ENCODE results near the gene FANCC.

Gene FANCC

DNA sequence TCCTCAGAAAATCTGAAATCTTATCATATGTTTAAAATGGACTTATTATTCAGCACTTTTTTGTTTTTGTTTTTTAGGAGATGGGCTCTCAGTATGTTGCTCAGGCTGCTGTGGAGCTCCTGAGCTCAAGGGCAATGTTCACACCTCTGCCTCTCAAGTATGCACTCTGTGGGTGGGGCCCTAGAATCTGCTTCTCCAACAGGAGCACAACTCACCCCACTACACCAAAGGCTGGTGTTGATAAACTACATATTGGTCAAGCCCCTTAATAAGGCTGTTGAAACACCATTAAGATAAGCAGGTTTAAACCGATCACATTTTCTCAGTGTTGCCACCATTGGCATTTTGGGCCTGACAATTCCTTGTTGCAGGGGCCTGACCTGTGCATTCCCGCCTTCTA is 131.6 kb downstream of the FANCC start:
- DNase-seq, result no peak

DNA sequence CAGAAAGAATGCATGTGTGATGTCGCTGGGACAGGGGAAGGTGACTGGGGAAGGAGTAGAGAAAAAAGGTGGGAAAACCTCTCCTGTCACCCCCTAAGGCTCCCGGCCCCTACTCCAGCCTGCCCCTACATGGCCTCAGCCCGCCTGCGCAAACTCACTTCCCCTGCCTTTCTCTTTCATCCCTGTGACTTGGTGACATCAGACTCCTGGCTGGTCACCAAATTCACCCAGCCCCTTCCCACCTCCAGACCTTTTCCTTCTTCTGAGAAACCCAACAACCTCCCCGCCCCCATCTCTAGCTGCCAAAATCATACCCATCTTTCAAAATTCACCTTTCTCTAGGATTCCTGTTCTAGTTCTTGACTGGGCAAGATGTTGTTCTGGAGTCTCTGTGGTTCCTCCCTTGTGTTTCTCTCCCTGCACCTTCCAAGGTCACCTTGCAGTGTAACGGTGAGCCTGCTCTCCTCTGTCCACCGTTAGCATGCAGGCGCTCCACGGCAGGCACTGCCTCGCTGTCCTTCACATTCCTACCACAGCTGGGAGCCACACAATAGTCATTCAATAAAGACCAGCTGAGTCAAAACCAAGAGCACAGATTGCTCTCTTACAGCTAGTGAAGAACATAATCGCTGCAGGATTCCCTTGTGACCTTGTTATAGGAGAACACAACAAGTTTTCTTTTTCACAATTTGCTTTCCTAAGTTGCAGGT is 134.5 kb downstream of the FANCC start:
- DNase-seq, result no peak

DNA sequence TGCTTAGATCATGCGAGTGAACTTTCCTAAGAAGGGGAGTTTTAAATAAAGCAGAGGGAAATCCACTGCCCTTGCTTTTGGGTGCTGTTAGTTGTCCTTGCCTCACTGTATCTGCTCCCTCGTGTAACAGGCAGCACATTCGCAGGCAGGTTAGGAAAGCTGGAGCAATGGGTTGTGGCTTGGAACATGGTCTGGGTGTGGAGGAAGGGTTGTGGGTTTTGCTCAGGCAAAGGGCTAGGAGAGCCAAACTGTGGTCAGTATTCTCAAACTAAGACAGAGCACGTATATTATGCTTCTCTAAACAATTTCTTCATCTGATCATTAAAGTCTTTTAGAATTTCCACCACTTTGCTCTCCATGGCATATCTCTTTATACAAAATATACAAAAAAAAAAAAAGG is 135.7 kb downstream of the FANCC start:
- no peak for DNase-seq

DNA sequence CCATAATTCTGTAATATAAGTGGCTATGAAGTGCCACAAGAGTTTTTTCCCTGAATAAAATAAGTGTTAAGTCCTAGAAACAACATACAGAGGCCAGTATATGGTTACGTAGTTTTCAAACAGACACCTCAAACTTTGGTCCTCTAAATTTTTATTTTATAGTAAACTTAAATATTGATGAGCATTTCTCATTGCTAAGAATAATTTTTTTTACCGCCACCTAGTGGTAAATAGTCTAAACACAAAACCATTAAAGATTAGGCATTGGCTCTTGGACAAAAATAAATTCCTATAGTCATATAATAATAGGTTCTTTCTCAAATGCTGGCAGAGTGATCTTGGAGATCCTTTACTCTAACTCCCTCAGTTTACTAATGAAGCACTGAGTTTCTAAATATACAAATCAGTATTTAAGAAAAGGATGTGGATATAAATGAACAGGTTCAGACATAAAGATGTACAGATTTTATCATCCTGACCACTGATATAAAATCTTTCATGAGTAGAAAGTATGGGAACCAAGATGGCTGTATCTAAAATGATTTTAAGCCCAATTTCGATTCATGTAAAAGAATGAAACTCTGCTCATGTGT is 136.2 kb downstream of the FANCC start:
- DNase-seq, result no peak

DNA sequence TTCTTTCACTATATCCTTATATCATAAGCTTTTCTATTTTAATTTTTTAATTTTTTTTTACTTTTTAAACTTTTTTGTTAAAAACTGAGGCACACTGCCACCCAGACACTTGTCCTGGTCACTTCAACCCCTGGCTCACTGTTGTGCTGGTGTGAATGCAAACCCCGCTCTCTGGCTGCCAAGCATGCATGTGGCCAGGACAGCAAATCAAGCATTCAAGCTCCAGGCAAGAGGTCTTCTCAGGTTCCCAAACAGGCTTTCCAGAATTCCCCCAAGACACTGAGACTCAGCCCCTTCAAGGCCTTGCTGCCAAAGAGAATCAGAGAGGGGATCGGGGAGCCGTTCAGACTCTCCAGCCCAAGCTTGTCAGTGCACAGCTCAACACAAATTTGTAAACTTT is 139.9 kb downstream of the FANCC start:
- DNase-seq, result no peak

DNA sequence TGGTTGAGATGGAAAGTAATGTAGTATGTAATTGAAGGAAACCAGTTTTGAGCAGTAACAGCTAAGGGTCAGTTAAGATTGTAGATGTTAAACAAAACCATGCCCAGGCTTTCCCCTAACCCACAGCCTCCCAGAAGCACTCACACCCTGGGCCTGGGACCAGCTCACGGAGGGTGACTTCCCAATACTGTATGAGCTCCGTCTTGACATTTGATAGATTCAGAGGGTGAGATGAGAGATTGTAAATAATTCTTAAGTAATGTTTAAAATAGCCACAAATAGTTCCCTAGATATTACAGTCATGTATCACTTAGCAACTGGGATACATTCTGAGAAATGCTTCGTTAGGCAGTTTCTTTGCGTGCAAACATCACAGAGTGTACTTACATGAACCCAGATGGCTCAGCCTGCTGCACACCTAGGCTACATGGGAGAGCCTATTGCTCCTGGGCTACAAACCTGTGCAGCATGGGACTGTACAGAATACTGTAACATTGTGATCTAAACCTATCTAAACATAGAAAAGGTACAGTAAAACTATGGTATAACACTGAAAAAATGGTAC is 140.7 kb downstream of the FANCC start:
- DNase-seq, result no peak

DNA sequence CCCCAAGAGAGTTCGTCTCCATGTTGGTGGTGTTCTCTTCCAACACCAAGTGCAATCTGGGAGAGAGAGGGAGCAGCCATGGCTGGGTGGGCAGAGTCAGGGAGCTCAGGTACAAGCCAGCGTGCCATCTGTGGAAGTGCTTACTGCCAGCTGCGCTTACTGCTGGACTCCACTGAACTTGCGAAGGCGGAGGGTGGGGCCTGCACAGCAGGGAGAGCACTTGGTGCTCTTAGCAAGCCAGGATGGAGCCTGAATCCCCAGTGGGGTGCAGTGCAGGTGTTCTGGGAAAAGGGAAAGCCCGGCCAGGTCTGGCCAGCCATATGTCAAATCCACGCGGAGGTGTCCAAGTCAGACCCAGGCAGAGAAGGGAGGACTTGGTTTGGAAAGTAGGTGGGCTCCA is 142.0 kb downstream of the FANCC start:
- DNase-seq, result no peak

DNA sequence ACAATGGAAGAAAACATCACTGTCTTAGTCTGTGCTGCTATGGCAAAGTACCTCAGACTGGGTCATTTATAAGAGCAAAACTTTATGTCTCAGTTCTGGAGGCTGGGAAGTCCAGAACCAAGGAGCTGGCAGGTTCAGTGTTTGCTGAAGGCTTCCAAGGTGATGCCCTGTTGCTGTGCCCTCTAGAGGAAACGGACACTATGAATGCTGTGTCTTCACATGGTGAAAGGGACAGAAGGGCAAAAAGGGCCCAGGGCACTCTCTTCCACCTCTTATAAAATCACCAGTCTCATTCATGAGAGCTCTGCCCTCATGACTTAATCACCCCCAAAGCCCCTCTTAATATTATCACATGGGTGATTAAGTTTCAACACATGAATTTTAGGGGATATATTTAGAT is 143.5 kb downstream of the FANCC start:
- no peak for DNase-seq

DNA sequence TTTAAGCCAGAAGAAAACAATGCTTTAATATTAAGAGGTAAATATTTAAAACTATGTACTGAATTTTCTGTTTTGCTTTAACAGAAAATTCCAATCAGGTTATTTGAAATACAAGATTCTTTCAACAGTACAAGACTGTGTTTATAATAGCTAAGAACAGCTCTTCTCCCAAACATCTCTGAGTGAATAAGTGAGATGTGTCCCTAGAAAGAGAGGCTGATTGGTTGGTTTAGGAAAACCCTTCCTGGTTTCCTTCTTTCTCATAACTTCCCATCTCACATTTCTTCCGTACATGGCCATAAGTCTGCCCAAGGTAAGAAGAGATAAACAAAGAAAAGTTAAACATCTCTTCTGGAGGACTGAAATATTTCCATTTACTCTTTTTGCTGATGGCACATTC is 145.9 kb downstream of the FANCC start:
- DNase-seq, result no peak

DNA sequence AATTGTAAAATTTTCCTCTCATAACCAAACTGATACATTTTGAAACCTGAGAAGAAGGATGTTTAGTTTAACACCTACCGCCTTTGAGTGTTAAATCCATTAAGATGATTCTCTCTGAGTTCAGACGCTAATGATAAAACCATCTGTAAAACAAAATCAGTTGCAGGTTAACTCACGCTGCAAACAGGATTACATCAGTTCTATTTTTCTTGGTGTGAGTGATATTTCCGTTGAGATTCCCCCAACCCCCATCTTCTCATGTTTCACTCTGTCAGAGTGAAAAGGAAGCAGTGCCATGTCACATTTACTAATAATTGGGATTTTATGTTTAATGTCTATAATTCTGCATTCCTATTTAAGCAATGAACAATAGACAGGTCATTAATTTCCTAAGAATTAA is 146.5 kb downstream of the FANCC start:
- no peak for DNase-seq

DNA sequence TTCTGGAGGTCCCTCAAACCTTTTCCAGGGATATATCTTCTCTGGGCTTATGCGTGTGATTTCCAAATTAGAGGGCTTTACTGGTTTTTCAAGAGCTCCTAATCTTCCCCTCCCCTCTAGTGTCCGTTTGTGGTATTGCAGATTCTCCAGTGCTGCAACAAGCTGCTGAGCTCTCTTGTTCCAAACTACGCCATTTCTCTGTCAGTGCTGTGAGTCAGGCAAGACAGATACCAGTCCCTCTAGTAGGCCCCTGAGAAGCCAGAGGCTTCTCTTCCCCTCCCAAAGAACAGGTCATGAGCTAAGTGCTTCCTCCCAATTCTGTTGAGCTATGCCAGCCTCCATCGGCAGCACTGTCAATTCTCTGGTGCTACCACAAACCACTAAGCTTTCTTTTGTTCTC is 149.5 kb downstream of the FANCC start:
- DNase-seq, result no peak

DNA sequence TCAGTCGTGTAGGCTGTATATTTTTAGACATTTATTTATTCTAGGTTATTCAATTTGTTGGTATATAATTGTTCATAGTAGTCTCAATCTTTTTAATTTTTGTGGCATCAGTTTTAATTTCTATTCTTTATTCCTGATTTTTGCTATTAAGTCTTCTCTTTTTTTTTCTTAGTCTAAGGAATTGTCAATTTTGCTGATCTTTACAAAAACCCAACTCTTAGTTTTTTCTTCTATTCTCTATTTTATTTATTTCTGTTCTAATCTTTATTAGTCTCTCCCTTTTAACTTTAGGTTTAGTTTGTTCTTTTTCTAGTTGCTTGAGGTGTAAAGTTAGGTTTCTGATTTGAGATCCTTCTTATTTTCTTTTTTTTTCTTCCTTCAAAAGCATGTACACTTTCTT is 152.5 kb downstream of the FANCC start:
- no peak for DNase-seq

DNA sequence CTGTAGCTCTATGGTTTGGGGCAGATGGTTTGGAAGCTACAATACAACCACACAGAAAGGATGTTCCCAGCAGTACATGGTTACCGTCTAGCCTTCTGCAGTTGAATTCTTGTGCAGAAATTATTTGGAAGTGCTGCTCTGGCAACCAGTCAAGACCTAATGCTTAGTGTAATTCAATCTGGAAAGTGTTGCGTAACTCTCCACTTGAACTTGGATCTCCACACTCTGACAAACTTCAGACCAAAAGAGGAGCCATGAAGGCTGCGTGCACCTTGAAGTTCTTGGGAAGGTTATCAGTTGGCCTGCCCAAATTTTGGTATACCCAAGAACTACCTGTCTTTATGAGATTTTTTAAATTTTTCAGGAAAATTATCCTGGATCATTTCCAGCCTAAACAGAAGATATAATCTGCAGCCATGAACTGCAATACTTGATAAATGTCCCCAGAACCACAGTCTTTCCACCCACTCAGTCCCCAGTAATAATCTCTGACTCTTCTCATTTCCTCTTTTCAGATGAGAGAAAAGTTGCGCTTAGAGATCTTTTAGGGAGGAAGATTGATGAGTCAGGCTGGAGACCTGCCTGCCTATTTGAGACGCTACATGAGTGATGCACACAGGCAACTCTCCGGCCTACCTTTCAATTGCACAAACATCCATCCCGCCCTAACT is 159.9 kb downstream of the FANCC start:
- DNase-seq, result no peak

DNA sequence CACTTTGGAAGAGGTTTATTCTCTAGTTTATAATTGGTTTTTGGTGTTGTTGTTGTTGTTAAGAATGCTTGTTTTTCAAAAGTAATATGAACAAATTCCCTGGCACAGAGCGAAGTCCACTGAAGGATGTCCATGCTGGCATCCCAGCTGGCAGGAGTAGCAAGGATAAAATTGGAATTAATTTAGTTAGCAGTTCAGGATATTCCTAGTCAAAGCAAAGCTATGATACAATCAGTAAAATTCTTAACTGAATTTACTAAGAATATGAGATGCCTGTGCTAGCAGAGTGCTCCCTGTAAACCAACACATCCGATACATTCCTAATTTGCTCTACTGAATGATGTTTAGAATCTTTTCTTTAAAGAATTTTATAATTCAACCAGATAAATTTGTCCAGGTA is 161.4 kb downstream of the FANCC start:
- DNase-seq, result no peak

DNA sequence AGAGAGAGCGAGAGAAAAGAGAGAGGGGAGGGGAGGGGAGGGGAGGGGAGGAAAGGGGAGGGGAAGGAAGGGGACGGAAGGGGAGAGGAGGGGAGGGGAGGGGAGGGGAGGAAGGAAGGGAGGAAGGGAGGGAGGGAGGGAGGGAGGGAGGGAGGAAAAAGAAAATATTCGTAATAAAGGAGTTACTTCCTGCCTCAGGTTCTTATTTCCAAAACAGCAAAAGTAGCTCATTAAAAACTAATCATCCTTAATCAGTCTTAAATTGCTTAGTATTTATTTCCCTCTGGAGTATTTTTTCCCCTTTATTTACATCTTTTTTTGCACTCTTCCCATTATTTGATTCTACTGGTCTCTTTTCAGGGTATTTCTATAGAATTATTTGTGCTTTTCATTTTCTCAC is 162.3 kb downstream of the FANCC start:
- no peak for DNase-seq

DNA sequence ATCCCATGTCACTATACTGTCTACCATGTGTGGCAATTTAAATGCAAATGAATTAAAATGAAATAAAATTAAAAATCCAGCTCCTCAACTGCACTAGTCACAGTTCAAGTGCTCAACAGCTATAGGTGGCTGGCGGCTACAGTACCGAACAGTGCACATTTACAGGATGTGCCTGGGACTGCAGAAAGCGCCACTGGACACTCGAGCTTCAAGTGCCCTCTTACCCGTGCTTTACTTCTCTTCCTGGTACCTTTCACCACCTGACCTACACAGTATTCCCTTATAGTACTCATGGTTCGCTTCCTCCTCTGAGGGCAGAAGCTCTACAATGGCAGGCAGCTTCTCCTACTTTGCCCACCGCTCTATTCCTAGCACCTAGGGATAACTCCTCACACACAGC is 166.6 kb downstream of the FANCC start:
- DNase-seq, result no peak

DNA sequence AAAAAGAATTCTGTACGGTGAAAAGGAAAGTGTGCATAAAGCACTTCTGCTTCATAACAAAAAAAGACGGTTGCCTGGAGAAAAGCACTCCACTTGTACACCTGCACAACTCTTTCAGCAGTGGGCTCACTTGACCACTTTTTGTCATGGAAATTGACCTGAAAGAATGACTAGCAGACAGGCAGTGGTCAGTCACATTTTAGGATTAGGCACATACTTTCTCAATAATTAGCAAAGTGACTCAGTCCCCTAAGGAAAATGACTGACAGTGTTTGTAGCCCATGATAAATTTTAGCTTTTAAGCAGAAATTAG is 169.3 kb downstream of the FANCC start:
- DNase-seq, result no peak

DNA sequence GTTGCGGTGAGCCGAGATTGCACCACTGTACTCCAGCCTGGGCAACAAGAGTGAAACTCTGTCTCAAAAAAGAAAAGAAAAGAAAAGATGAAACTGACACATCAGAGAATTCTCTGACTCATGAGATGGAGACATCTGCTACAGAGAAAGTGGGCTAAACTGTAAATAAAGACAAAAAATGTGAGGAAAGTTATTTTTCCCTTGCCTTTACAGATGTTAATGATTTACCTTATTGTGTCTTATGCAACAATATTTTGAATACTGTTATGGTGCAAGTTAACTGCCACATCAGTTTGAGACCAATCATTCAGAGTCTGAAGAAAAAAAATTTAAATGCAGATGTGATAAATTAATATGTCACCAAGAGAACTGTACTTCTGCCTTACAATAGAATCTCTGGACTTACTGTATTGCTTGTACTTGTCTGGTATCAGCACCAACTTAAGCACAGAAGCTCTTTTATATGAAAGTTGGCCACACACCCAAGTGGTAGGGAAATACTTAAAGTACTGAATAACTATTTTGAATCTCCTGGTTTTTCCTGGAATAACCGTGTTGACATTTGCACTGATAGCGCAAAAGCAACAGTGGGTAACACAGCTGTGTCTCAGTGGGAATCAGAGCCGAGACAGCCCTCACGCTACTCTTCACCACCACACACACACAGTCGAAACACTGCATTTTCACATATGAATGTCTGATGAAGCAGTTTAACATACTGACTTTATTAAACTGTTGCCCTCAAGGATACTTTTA is 169.9 kb downstream of the FANCC start:
- no peak for DNase-seq

DNA sequence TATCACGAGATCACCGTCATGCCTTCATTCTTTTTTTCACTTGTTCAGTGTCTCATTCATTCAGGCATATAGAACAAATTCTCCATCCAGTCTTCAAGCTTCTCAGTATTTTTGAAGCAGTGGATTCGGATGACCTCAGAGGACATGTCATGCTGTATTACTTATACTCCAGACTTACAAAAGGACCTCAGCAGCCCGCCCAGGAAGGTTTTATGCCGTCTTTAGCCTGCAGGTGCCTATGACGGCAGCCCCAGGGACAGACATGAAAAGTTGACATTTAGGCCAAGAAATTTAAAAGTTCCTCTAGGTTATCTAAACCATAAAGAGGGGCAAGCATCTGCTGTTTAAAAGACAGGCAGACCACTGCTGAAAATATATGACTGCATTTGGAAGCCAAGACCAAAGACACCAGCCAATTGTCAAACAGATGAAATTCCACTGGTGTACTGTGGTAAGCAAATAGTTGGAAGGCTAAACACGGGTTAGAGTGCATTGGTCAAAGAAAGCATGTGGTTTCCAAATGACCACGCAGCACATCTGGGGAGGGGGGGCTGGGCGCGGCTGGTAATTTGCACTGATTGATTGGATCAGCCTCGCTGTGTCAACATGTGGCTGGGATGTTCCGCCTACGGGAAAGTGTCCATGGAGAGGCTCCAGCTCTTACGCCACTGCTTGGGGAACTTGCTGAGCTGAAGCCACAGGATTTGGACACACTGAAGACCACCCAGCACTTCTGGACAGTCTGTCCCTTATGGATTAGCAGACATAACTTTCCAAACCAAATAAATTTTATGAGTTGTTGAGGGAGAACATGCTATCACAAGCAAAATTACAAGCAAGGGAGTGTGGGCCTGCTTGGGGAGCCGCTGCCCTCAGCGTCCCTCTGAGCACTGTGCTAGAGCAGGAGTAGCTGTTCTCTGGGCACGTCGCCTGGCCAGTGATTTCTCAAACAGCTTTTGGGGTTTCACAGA is 173.6 kb downstream of the FANCC start:
- DNase-seq, result no peak

DNA sequence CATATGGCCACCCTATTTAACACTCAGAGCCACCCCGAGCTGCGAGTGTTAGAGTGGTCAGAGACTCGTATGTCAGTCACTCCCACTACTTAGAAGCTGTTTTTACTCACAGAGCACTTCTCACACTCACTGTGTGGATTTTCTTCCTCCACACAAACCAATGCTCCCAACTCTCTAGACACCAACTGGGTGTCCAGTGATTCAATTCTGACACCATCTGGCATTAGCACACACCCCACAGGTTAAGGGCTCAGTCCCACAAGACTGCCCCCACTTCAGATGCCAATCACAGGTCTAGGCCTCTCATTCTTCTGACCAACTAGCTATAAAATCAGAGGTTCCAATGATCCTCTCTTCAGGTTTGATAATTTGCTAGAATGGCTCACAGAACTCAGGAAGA is 174.8 kb downstream of the FANCC start:
- no peak for DNase-seq

DNA sequence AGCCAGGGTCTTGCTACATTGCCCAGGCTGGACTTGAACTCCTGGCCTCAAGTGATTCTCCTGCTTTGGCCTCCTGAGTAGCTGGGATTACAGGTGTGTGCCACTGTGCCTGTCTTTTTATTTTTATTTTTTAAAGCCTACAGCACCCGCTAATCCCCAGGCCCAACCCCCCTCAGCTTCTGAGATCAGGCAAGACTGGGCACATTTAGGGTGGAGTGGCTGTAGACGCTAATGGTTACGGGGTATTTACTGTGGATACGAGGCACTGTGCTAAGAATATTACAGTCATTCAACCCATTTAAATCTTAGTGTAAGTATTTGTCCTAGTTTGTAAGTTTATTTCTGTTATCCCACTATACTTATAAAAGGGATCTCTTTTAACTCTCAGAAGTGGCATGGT is 175.2 kb downstream of the FANCC start:
- DNase-seq, result no peak

DNA sequence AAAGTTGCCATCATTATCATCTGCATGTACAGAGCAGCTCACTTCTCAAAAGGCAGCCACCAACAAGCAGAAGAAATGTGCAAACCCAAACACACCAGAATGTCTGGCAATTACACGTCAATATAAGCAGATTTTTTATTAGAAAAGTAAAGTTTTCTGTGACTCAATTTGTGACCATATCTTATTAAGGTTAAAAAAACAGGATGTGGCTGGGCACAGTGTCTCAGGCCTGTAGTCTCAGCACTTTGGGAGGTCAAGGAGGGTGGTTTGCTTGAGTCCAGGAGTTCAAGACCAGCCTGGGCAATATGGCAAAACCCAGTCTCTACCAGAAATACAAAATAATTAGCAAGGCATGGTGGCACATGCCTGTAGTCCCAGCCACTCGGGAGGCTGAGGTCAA is 176.7 kb downstream of the FANCC start:
- DNase-seq, result no peak

DNA sequence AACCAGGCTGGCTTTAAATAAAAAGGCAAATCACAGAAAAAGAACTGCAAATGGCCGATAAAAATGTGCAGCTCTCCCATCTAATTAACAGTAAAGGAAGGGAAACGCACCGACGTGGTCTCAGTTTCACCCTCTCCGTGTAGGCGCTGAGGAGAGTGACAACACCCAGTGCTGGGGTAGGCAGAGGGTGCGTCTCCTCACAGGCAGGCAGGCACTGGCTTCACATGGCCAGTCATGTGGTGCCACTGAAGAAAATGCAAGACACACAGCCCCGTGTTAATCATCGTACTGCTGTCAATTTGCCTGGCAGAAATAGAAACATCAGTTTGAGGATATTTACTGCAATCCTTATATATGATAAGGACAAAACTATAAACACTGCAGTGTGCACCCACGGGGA is 178.4 kb downstream of the FANCC start:
- DNase-seq, result no peak
